K562 (cell line): Measurements from ENCODE around the gene PSMD8. TPM values are rescaled to one million over a fixed set of nuclear protein-coding genes. Genes with fewer than 3 reads are reported as not detected.

Experiments used
- CCNT2 ChIP-seq: IDR thresholded peaks from 2 replicates; pipeline ENCODE4 v1.6.1; 2011; ENCODE audit warnings: borderline replicate concordance, low read depth, mild to moderate bottlenecking, moderate library complexity, mixed read lengths, low read length; ENCODE audit not compliant: insufficient read length; ENCODE audit errors: extremely low read depth
- DDX20 ChIP-seq: fragments of 450-650 bp; IDR thresholded peaks from 2 replicates; pipeline ENCODE4 v1.6.1; 2016; ENCODE audit warnings: missing genetic modification characterization, low read depth, mild to moderate bottlenecking, missing compliant biosample characterization, moderate library complexity
- EHMT2 ChIP-seq: fragments of 450-650 bp; IDR thresholded peaks from 2 replicates; pipeline ENCODE4 v1.6.1; 2018; ENCODE audit warnings: antibody characterized with exemption
- FOS ChIP-seq: IDR thresholded peaks from 3 replicates; pipeline ENCODE4 v1.6.1; 2011; ENCODE audit not compliant: insufficient read length; ENCODE audit errors: extremely low read depth
- FOXP1 ChIP-seq: sonication (generic); formaldehyde crosslinking; IDR thresholded peaks from 2 replicates; pipeline ENCODE4 v1.8.0; 2022; ENCODE audit warnings: mild to moderate bottlenecking, missing genetic modification reagents
- MEF2D ChIP-seq: conservative IDR thresholded peaks from 2 replicates; pipeline ENCODE4 v1.6.1; 2016; ENCODE audit warnings: low read depth, missing genetic modification characterization, missing compliant biosample characterization
- MXI1 ChIP-seq: IDR thresholded peaks from 2 replicates; pipeline ENCODE4 v1.6.1; 2011; ENCODE audit warnings: low read depth, mild to moderate bottlenecking, improper control_type of control experiment, low read length
- NR2C1 ChIP-seq, 2 experiments: fragments of 450-650 bp; IDR thresholded peaks; 2 replicates each; pipeline ENCODE4 v1.6.1; 2017; ENCODE audit warnings: mild to moderate bottlenecking in 2 of 2, antibody characterized with exemption in 1 of 2, inconsistent platforms in 1 of 2, missing compliant biosample characterization in 1 of 2, missing genetic modification characterization in 1 of 2
- PURB ChIP-seq: sonication (generic); formaldehyde crosslinking; IDR thresholded peaks from 2 replicates; pipeline ENCODE4 v1.9.0; 2021; ENCODE audit warnings: low read depth, mild to moderate bottlenecking, missing genetic modification reagents
- RFX1 ChIP-seq: fragments of 450-650 bp; IDR thresholded peaks from 2 replicates; pipeline ENCODE4 v1.6.1; 2016; ENCODE audit warnings: mild to moderate bottlenecking, moderate library complexity
- RFX5 ChIP-seq: IDR thresholded peaks from 2 replicates; pipeline ENCODE4 v1.6.1; 2011; ENCODE audit warnings: low read depth, mild to moderate bottlenecking, improper control_type of control experiment, low read length
- SREBF2 ChIP-seq: sonication (generic); formaldehyde crosslinking; IDR thresholded peaks from 2 replicates; pipeline ENCODE4 v1.4.0; 2020; ENCODE audit warnings: mild to moderate bottlenecking, missing genetic modification reagents
- ZNF12 ChIP-seq: sonication (generic); formaldehyde crosslinking; IDR thresholded peaks from 2 replicates; pipeline ENCODE4 v1.4.0; 2020; ENCODE audit warnings: mild to moderate bottlenecking, missing genetic modification reagents
- polyA plus RNA-seq, 8 experiments: library from polyadenylated mRNA; depleted of rRNA in 4 of 8; stranded (reverse) in 5 of 8; unstranded in 3 of 8; fragments of >200 nt; fragmentation: Nextera tagmentation in 2 of 8; fragmentation: Illumina TruSeq in 1 of 8; extraction: Ambion mirVana in 2 of 8; extraction: Trizol in 1 of 8; gene quantifications; 2 replicates each; pipeline versions ENCODE4 v1.2.1 to v1.2.3, GENCODE V29; 2011 to 2014; ENCODE audit warnings: inconsistent platforms in 1 of 8, missing spikeins in 1 of 8
- total RNA-seq, 7 experiments: library from RNA; depleted of rRNA in 6 of 7; stranded (reverse); fragments of >200 nt in 6 of 7; fragmentation: Illumina TruSeq in 2 of 7; extraction: Trizol in 2 of 7; gene quantifications; 2 replicates each; pipeline versions ENCODE4 v1.2.1 to v1.2.3, GENCODE V29; 2011 to 2021; ENCODE audit warnings: low replicate concordance in 1 of 7
- TF ChIP-seq, protein P1 (sequence below): fragments of 450-650 bp; IDR thresholded peaks from 2 replicates; pipeline ENCODE4 v1.6.1; 2016; ENCODE audit warnings: low read depth
- TF ChIP-seq, protein P2 (sequence below): fragments of 150-350 bp; conservative IDR thresholded peaks from 2 replicates; pipeline ENCODE4 v1.6.1; 2014; ENCODE audit warnings: low read length
- TF ChIP-seq, protein P3 (sequence below): fragments of 450-650 bp; IDR thresholded peaks from one replicate; pipeline ENCODE4 v1.6.1; 2018; ENCODE audit warnings: mild to moderate bottlenecking, moderate library complexity; ENCODE audit not compliant: partially characterized antibody

Gene PSMD8
- total and polyA plus RNA-seq, 9 of the 15 experiments (the other 6 are each of a cell fraction or from before 2014, with no cell fraction given): 130 to 583 (median 315) TPM

DNA sequence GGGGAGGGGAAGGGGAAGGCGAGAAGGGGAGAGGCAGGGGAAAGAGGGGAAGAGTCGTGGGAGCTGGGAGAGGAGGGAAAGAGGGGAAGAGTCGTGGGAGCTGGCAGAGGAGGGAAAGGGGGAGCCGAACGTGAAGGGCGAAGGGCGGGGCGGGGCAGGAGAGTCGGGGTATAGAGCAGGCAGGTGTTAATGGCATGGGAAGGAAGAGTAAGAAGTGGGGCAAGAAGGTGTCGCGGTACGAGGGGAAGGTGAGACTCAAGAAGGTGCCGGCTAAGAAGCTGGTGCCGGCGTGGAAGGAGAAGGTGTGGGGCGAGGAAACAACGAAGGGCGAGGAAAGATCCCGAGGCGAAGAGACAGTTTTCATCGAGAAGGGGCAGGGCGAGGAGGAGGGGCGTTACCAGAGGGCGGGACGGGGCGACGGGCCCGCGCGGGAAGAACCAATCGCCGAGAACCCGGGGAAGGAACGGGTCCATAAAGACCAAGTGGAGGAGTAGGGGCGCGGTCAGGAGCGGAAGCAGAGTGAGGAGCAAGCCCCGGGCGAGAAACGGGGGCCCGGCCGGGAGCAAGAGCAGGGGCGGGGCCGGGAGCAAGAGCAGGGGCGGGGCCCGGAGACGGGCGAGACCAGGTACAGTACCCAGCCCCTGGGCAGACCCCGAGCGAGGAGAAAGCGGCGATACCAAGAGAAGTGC is 38.3 kb upstream of the PSMD8 start (continued):
- TF ChIP-seq MXI1 (no peak), FOXP1 (CRISPR knock-in tag) (no peak), DDX20 (no peak), PURB (CRISPR knock-in tag) (no peak), CCNT2 (peak; percentile 28), SREBF2 (no peak), ZNF12 (no peak), RFX1 (no peak), EHMT2 (no peak), FOS (no peak), RFX5 (no peak), NR2C1 (IDR thresholded peaks at IDR 0.05) (no peak), NR2C1 (tag; IDR thresholded peaks at IDR 0.05) (no peak), MEF2D (no peak)
- TF ChIP-seq, protein P1, sequence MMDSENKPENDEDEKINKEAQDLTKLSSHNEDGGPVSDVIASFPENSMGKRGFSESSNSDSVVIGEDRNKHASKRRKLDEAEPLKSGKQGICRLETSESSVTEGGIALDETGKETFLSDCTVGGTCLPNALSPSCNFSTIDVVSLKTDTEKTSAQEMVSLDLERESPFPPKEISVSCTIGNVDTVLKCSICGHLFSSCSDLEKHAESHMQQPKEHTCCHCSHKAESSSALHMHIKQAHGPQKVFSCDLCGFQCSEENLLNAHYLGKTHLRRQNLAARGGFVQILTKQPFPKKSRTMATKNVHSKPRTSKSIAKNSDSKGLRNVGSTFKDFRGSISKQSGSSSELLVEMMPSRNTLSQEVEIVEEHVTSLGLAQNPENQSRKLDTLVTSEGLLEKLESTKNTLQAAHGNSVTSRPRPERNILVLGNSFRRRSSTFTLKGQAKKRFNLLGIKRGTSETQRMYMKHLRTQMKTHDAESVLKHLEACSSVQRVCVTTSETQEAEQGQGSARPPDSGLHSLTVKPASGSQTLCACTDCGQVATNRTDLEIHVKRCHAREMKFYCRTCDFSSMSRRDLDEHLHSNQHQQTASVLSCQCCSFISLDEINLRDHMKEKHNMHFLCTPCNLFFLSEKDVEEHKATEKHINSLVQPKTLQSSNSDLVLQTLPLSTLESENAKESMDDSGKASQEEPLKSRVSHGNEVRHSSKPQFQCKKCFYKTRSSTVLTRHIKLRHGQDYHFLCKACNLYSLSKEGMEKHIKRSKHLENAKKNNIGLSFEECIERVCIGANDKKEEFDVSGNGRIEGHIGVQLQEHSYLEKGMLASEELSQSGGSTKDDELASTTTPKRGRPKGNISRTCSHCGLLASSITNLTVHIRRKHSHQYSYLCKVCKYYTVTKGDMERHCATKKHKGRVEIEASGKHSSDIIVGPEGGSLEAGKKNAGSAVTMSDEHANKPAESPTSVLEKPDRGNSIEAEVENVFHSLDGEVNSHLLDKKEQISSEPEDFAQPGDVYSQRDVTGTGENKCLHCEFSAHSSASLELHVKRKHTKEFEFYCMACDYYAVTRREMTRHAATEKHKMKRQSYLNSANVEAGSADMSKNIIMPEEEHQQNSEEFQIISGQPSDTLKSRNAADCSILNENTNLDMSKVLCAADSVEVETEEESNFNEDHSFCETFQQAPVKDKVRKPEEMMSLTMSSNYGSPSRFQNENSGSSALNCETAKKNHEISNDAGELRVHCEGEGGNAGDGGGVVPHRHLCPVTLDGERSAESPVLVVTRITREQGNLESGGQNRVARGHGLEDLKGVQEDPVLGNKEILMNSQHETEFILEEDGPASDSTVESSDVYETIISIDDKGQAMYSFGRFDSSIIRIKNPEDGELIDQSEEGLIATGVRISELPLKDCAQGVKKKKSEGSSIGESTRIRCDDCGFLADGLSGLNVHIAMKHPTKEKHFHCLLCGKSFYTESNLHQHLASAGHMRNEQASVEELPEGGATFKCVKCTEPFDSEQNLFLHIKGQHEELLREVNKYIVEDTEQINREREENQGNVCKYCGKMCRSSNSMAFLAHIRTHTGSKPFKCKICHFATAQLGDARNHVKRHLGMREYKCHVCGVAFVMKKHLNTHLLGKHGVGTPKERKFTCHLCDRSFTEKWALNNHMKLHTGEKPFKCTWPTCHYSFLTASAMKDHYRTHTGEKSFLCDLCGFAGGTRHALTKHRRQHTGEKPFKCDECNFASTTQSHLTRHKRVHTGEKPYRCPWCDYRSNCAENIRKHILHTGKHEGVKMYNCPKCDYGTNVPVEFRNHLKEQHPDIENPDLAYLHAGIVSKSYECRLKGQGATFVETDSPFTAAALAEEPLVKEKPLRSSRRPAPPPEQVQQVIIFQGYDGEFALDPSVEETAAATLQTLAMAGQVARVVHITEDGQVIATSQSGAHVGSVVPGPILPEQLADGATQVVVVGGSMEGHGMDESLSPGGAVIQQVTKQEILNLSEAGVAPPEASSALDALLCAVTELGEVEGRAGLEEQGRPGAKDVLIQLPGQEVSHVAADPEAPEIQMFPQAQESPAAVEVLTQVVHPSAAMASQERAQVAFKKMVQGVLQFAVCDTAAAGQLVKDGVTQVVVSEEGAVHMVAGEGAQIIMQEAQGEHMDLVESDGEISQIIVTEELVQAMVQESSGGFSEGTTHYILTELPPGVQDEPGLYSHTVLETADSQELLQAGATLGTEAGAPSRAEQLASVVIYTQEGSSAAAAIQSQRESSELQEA: peak; percentile 57; the same call in 1 of the 2 replicates
- TF ChIP-seq, protein P2, sequence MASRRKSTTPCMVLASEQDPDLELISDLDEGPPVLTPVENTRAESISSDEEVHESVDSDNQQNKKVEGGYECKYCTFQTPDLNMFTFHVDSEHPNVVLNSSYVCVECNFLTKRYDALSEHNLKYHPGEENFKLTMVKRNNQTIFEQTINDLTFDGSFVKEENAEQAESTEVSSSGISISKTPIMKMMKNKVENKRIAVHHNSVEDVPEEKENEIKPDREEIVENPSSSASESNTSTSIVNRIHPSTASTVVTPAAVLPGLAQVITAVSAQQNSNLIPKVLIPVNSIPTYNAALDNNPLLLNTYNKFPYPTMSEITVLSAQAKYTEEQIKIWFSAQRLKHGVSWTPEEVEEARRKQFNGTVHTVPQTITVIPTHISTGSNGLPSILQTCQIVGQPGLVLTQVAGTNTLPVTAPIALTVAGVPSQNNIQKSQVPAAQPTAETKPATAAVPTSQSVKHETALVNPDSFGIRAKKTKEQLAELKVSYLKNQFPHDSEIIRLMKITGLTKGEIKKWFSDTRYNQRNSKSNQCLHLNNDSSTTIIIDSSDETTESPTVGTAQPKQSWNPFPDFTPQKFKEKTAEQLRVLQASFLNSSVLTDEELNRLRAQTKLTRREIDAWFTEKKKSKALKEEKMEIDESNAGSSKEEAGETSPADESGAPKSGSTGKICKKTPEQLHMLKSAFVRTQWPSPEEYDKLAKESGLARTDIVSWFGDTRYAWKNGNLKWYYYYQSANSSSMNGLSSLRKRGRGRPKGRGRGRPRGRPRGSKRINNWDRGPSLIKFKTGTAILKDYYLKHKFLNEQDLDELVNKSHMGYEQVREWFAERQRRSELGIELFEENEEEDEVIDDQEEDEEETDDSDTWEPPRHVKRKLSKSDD: no peak
- TF ChIP-seq, protein P3, sequence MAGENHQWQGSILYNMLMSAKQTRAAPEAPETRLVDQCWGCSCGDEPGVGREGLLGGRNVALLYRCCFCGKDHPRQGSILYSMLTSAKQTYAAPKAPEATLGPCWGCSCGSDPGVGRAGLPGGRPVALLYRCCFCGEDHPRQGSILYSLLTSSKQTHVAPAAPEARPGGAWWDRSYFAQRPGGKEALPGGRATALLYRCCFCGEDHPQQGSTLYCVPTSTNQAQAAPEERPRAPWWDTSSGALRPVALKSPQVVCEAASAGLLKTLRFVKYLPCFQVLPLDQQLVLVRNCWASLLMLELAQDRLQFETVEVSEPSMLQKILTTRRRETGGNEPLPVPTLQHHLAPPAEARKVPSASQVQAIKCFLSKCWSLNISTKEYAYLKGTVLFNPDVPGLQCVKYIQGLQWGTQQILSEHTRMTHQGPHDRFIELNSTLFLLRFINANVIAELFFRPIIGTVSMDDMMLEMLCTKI: no peak
